Endothelial cell of hepatic sinusoid (primary cell): ENCODE results near the gene PPL.

Experiments used
- in situ Hi-C: cut with HindIII; loops from 2 replicates; pipeline ENCODE4 v1.10.0; 2017; ENCODE audit warnings: low sequenced_read_pairs

The PPL gene

GRCh38 chr16:4836727-4837126, 100.2 kb downstream of the PPL start:
- in situ Hi-C loops: loop anchor here (5.0 kb wide), 1 partner anchor 106 kb away; no protein-coding TSS in a partner anchor

DNA sequence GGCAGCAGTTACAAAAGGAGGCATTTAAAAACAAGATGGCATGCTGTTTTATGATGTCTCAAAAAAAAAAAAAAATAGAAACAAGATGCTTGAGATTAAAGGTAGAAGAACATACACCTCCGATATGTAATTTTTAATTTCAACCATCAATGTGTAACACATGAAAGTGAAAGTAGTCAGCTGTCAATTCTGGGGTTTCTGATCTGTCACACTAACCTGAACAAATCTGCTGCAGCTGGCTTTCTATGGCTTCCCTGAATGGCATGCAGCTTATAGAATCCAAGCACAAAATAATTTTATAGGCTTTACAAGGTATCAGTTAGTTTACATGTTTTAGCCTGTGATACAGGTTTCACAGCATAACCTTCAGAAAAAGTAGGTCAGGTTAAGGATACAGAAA, 103.4 kb downstream of the PPL start:
- in situ Hi-C loops: loop anchor here (5.0 kb wide), 1 partner anchor 66 kb away; the partner anchor contains the start of gene ZNF500

DNA sequence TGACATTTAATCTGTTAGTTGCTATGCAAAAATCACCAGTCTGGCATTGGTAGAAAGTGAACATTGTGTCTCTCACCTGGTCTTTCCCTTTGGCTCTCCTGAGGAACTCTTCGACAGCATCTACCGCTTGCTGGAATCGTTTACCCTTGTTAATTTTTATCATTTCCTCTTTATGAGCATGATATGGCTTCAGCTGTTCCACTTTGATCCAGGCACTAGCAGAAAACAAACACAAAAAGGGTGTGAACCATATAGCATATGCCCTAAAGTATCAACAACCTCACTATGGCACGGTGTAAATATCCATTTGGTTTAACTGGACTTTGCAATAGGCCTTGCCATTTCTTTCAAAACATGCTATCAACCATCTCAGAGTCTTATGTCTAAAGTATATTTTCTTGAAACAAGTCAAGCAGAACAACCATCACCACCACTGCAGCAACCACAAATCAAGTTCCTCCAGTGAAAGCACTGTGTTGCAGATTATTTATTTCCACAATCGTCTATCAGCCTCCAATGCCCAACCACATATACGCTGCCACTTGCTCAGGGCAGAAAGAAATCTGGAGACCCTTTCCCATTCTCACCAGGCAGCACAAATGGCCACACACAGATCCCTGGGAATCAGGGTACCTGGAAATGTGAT, 104.1 kb downstream of the PPL start:
- in situ Hi-C loops: loop anchor here (5.0 kb wide), 1 partner anchor 66 kb away; the partner anchor contains the start of gene ZNF500
